Fibroblast of villous mesenchyme (primary cell): ENCODE measurements around the gene USP31. TPM values are rescaled to one million over a fixed set of nuclear protein-coding genes. Genes with fewer than 3 reads are reported as not detected.

ENCODE experiments used
- DNase-seq: peaks from one replicate; pipeline ENCODE4 v3.0.0-alpha.2; 2010; ENCODE audit warnings: low read depth
- H3K4me3 ChIP-seq: 2 replicates; pipeline ENCODE4 v1.5.1; 2011; ENCODE audit warnings: low read depth, mild to moderate bottlenecking, low read length
- total RNA-seq: library from RNA; depleted of rRNA; stranded (reverse); fragments of >200 nt; gene quantifications from 2 replicates; pipeline ENCODE4 v1.2.3, GENCODE V29; 2012
- TF ChIP-seq, protein P1 (sequence below): IDR thresholded peaks from 2 replicates; pipeline ENCODE4 v1.5.1; 2012; ENCODE audit warnings: low read depth, mild to moderate bottlenecking, low read length; ENCODE audit not compliant: insufficient read depth

USP31 gene
- total RNA-seq, 1 donor: 11.2 TPM

- DNase-seq: no peak
- H3K4me3 ChIP-seq: no peak overlapping the region
- TF ChIP-seq, protein P1, sequence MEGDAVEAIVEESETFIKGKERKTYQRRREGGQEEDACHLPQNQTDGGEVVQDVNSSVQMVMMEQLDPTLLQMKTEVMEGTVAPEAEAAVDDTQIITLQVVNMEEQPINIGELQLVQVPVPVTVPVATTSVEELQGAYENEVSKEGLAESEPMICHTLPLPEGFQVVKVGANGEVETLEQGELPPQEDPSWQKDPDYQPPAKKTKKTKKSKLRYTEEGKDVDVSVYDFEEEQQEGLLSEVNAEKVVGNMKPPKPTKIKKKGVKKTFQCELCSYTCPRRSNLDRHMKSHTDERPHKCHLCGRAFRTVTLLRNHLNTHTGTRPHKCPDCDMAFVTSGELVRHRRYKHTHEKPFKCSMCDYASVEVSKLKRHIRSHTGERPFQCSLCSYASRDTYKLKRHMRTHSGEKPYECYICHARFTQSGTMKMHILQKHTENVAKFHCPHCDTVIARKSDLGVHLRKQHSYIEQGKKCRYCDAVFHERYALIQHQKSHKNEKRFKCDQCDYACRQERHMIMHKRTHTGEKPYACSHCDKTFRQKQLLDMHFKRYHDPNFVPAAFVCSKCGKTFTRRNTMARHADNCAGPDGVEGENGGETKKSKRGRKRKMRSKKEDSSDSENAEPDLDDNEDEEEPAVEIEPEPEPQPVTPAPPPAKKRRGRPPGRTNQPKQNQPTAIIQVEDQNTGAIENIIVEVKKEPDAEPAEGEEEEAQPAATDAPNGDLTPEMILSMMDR: no peak
These were observed 81.0 kb downstream of the USP31 start for GRCh38 chr16:23068079-23068736.

DNA sequence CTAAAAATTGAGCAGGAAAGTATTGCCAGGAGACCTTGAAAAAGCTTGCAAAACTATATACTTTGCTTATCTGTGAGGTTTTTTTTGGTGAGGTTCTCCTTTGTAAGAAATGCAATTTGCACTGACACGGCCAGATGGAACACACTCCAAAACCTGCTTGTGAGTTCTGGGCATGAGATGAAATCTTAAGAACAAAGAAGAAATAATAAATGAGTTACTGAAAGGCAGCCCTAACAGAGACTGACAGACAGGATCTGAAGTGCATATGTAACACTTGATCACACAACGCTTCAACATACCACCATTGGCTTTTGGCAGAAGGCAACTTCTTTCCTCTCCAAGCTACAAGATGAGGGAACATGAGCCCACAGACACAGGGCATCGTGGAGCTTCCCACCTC lies 82.6 kb downstream of the USP31 start:
- no peak for DNase-seq
- TF ChIP-seq, protein P1: no peak
- no peak overlapping the region for H3K4me3 ChIP-seq

DNA sequence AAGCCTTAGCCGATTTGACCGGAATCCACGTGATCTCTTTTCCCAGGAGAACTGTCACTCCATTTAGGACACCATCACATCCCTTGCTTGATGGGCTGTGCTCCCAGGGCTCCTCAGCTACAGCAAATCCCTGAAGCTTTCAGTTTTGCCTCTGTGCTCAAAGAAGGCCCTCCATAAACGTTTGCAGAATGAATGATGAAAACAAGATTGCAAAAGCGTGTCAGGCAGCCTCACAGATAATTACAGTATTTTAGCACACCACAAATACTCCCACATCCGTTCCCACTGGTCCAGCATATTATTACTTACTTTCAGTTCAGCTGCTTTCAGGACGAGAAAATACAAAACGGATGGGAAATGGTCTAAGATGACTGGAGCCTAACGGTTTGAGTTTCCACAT lies 84.6 kb downstream of the USP31 start:
- peak; percentile 89 for DNase-seq
- TF ChIP-seq, protein P1: no peak
- no peak overlapping the region for H3K4me3 ChIP-seq

GRCh38 chr16:23062524-23062923 lies 86.7 kb downstream of the USP31 start:
- no peak for DNase-seq
- TF ChIP-seq, protein P1: no peak
- no peak overlapping the region for H3K4me3 ChIP-seq

DNA sequence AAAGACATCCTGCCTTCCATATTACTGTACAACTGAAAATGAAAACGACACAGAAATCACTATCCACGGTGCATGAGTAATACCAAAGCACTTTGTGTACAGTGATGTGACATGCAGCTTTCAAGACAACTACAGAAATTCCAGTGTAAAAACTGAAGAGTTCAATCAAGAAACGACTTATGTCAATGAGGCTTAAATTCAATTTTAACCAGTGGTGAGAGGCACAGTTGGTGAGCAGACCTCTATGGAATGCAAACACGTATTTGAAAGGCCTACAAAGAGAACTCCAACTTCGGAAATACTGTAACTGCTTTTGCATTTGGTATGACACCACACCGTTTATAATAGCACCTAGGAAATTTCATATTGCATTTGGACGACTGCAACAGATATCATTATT lies 87.6 kb downstream of the USP31 start:
- TF ChIP-seq, protein P1: no peak
- DNase-seq: no peak
- no peak overlapping the region for H3K4me3 ChIP-seq

DNA sequence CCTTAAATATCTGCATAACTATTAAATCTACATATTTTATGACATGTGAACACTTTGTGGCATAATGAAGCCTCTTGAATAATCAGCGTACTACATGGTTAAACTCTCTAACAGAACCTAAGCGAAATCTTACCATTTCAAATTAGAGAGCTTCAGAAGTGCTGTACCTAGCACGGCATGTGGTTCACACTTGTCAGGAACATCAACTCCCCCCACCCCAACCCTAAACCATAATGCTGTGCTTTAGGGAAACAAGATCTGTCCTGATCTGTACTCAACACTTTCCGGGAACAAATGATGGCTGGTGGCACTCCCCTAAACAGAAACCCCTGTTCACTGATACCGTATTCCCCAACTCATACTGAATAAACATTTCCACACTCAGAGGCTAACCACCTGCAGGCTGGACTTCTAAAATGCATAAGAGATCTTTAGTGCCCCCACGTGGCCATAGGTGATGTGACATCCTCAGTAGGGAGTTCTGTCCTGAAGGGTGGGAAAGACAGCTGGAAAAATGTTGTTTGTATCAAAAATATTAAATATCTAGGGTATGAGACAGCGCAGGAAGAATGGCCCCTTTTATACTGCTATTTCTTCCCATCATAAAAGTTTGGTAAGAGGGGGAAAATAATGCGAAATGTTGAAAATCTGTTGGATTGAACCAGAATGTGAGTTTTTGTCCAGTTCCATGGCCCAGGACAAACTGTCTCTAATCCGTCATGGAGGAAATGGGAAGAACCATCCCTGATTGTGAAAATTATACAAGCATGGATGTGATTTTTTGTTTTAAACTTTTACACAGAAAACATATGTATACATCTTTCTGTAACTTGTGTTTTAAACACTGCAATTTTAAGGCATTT lies 88.6 kb downstream of the USP31 start:
- no peak overlapping the region for H3K4me3 ChIP-seq
- peak; percentile 78 for DNase-seq
- TF ChIP-seq, protein P1: peak; percentile 89
